PC-9 (cell line): ENCODE measurements around the gene SHISA6. TPM values are rescaled to one million over a fixed set of nuclear protein-coding genes. Genes with fewer than 3 reads are reported as not detected.

Experiments
- BruUV-seq: library from RNA; stranded (reverse); fragments of 400-500 nt; replicated peaks from 2 replicates; lab custom pipeline; 2021; lab: Mats Ljungman, UMichigan
- CTCF ChIA-PET: fragments of 300-600 bp; sonication (Branson Sonifier 250); formaldehyde crosslinking; loops from one replicate; lab custom pipeline; 2022; ENCODE audit warnings: antibody characterized with exemption; lab: Charles Lee
- POLR2A ChIA-PET: fragments of 300-600 bp; sonication (Branson Sonifier 250); formaldehyde crosslinking; loops from one replicate; lab custom pipeline; 2022; ENCODE audit warnings: antibody characterized with exemption; ENCODE audit not compliant: unreplicated experiment; lab: Charles Lee
- DNase-seq, 2 experiments: peaks; one replicate each; pipeline versions ENCODE4 v3.0.0 to v3.0.0-alpha.2; 2015 to 2022; ENCODE audit warnings: mixed read lengths in 1 of 2
- H2AFZ ChIP-seq: fragments of 200-600 bp; sonication (generic); 2 replicates; pipeline ENCODE4 v1.8.1; 2017; ENCODE audit warnings: antibody characterized with exemption
- H3F3A ChIP-seq: fragments of 200-600 bp; sonication (generic); 2 replicates; pipeline ENCODE4 v1.8.1; 2017; ENCODE audit warnings: antibody characterized with exemption, mild to moderate bottlenecking, low read depth; ENCODE audit not compliant: insufficient read depth
- H3K27ac ChIP-seq: fragments of 200-600 bp; sonication (generic); 2 replicates; pipeline ENCODE4 v1.6.1; 2016; ENCODE audit warnings: mixed run types
- H3K27me3 ChIP-seq: fragments of 200-600 bp; sonication (generic); 2 replicates; pipeline ENCODE4 v1.6.1; 2016; ENCODE audit warnings: low read depth, mixed run types; ENCODE audit not compliant: insufficient read depth
- H3K36me3 ChIP-seq: fragments of 200-600 bp; sonication (generic); 2 replicates; pipeline ENCODE4 v1.6.1; 2016; ENCODE audit warnings: low read depth, mixed run types
- H3K4me1 ChIP-seq: fragments of 200-600 bp; sonication (generic); replicated peaks from 2 replicates; pipeline ENCODE4 v1.6.1; 2016; ENCODE audit warnings: mixed run types; ENCODE audit not compliant: insufficient read depth
- H3K4me2 ChIP-seq: fragments of 200-600 bp; sonication (generic); 2 replicates; pipeline ENCODE4 v1.6.1; 2017; ENCODE audit warnings: mixed run types
- H3K4me3 ChIP-seq: fragments of 200-600 bp; sonication (generic); 2 replicates; pipeline ENCODE4 v1.6.1; 2016; ENCODE audit warnings: mixed run types
- H3K79me2 ChIP-seq: fragments of 200-600 bp; sonication (generic); 2 replicates; pipeline ENCODE4 v1.6.1; 2017; ENCODE audit warnings: low read depth, mixed run types
- H3K9me2 ChIP-seq: fragments of 200-600 bp; sonication (generic); 2 replicates; pipeline ENCODE4 v1.8.1; 2017; ENCODE audit warnings: mild to moderate bottlenecking; ENCODE audit not compliant: insufficient read depth
- H3K9me3 ChIP-seq: fragments of 200-600 bp; sonication (generic); 2 replicates; pipeline ENCODE4 v1.8.1; 2016; ENCODE audit warnings: low read depth; ENCODE audit not compliant: insufficient read depth
- H4K20me1 ChIP-seq: fragments of 200-600 bp; sonication (generic); 2 replicates; pipeline ENCODE4 v1.8.1; 2017; ENCODE audit not compliant: insufficient read depth
- CTCF ChIP-seq: fragments of 200-600 bp; sonication (generic); conservative IDR thresholded peaks from 2 replicates; pipeline ENCODE4 v1.6.1; 2017; ENCODE audit warnings: mixed run types, antibody characterized with exemption, mild to moderate bottlenecking, moderate library complexity
- EZH2 ChIP-seq: fragments of 200-600 bp; sonication (generic); IDR thresholded peaks from 2 replicates; pipeline ENCODE4 v1.8.0; 2017; ENCODE audit warnings: antibody characterized with exemption, low read depth
- intact Hi-C: fragments of 100-400 bp; cut with micrococcal nuclease; formaldehyde crosslinking; loops from one replicate; pipeline ENCODE4 v1.10.0; 2022; ENCODE audit not compliant: unreplicated experiment
- total RNA-seq: library from RNA; stranded (reverse); gene quantifications from 2 replicates; pipeline ENCODE4 v1.2.3, GENCODE V29; 2021

The SHISA6 gene
- total RNA-seq, 1 experiment from 2014 or later: not detected

- POLR2A ChIA-PET: no interaction called here
- no TSS peak for BruUV-seq
- H3K4me3 ChIP-seq: no peak within 1 kb of the TSS
- no peak for DNase-seq
- no peak within 1 kb of the TSS for H2AFZ ChIP-seq
- no peaks in the 10 kb centered on the region for H3K36me3 ChIP-seq
- H3K9me3 ChIP-seq: no peaks in the 10 kb centered on the region
- H3K27me3 ChIP-seq: no peaks in the 10 kb centered on the region
- intact Hi-C loops: no loop called here
- no peaks in the 10 kb centered on the region for H3K4me1 ChIP-seq
- H3F3A ChIP-seq: no peaks in the 10 kb centered on the region
- TF ChIP-seq CTCF (no peak), EZH2 (no peak)
- H3K79me2 ChIP-seq: no peaks in the 10 kb centered on the region
- H4K20me1 ChIP-seq: no peaks in the 10 kb centered on the region
- CTCF ChIA-PET: no interaction called here
- no peak within 1 kb of the TSS for H3K27ac ChIP-seq
- no peaks in the 10 kb centered on the region for H3K9me2 ChIP-seq
- H3K4me2 ChIP-seq: no peak within 1 kb of the TSS
Measured at GRCh38 chr17:11598274-11599221, 357.5 kb downstream of the SHISA6 start, which contains the start of gene DNAH9. Gene DNAH9 (plus strand): TSS chr17:11598470. CDS start chr17:11598499, 29 bp downstream.

- H3K9me2 ChIP-seq: no peaks in the 10 kb centered on the region
- no peaks in the 10 kb centered on the region for H3K9me3 ChIP-seq
- no peak for DNase-seq
- TF ChIP-seq CTCF (no peak), EZH2 (no peak)
- H3K4me2 ChIP-seq: no peak overlapping the region
- H4K20me1 ChIP-seq: no peaks in the 10 kb centered on the region
- POLR2A ChIA-PET: no interaction called here
- no peaks in the 10 kb centered on the region for H3K79me2 ChIP-seq
- H3K27me3 ChIP-seq: no peaks in the 10 kb centered on the region
- intact Hi-C loops: no loop called here
- H3F3A ChIP-seq: no peaks in the 10 kb centered on the region
- H3K4me1 ChIP-seq: no peaks in the 10 kb centered on the region
- H2AFZ ChIP-seq: no peak overlapping the region
- H3K36me3 ChIP-seq: no peaks in the 10 kb centered on the region
- H3K4me3 ChIP-seq: no peak overlapping the region
- BruUV-seq: no TSS peak
- CTCF ChIA-PET: no interaction called here
- no peak overlapping the region for H3K27ac ChIP-seq
Measured at GRCh38 chr17:11601661-11602060, 360.6 kb downstream of the SHISA6 start.

- H3K9me2 ChIP-seq: no peaks in the 10 kb centered on the region
- H3K4me3 ChIP-seq: no peak overlapping the region
- H3K36me3 ChIP-seq: no peaks in the 10 kb centered on the region
- POLR2A ChIA-PET: no interaction called here
- H3K79me2 ChIP-seq: no peaks in the 10 kb centered on the region
- CTCF ChIA-PET: no interaction called here
- H3K27me3 ChIP-seq: peaks cover 5% of the 10 kb centered on the region; the same call in 1 of the 2 replicates
- no peaks in the 10 kb centered on the region for H3K9me3 ChIP-seq
- H3K27ac ChIP-seq: no peak overlapping the region
- DNase-seq: no peak
- H3K4me2 ChIP-seq: no peak overlapping the region
- TF ChIP-seq CTCF: no peak
- TF ChIP-seq EZH2: no peak
- BruUV-seq: no TSS peak
- intact Hi-C loops: no loop called here
- H3K4me1 ChIP-seq: no peaks in the 10 kb centered on the region
- no peaks in the 10 kb centered on the region for H4K20me1 ChIP-seq
- H3F3A ChIP-seq: no peaks in the 10 kb centered on the region
- no peak overlapping the region for H2AFZ ChIP-seq
Measured at GRCh38 chr17:11608396-11608795, 367.4 kb downstream of the SHISA6 start.
